Urinary bladder (tissue), 4 donors: ENCODE results near the gene SARDH. TPM values are rescaled to one million over a fixed set of nuclear protein-coding genes. Genes with fewer than 3 reads are reported as not detected.

Experiments used
- DNase-seq: peaks from one replicate; pipeline ENCODE4 v3.0.0-alpha.2; 2015; ENCODE audit errors: extremely low spot score
- H3K27ac ChIP-seq: one replicate; pipeline ENCODE4 v1.5.1; 2013; ENCODE audit warnings: low read depth, mild to moderate bottlenecking, moderate library complexity
- H3K36me3 ChIP-seq: one replicate; pipeline ENCODE4 v1.6.1; 2013; ENCODE audit warnings: mild to moderate bottlenecking, moderate library complexity; ENCODE audit not compliant: insufficient read depth
- H3K4me1 ChIP-seq: one replicate; pipeline ENCODE4 v1.6.1; 2013; ENCODE audit warnings: mild to moderate bottlenecking, moderate library complexity; ENCODE audit not compliant: insufficient read depth
- H3K4me3 ChIP-seq: one replicate; pipeline ENCODE4 v1.5.1; 2013; ENCODE audit warnings: low read depth, low read length
- WGBS: extraction: QIAGEN DNeasy Blood & Tissue Kit; methylation state at CpG from one replicate; pipeline ENCODE4 v1.1.7; 2013; 5-methylcytosine and 5-hydroxymethylcytosine counted together
- polyA plus RNA-seq: library from polyadenylated mRNA; stranded (reverse); fragments of 200-250 nt; gene quantifications from one replicate; pipeline ENCODE4 v1.2.3, GENCODE V29; 2013
- total RNA-seq: library from RNA; depleted of rRNA; stranded (reverse); fragments of >200 nt; gene quantifications from one replicate; pipeline ENCODE4 v1.2.3, GENCODE V29; 2014
- donor health status: healthy with polysubstance abuse.
- donor health status: healthy.

SARDH gene
- total and polyA plus RNA-seq, 2 donors, result 1.5 to 4.9 TPM

- DNase-seq, result no peak
- 82% methylated on average over 23 of the region's 23 CpGs for WGBS
- no peak overlapping the region for H3K4me3 ChIP-seq
- H3K36me3 ChIP-seq, result no peaks in the 10 kb centered on the region
- H3K4me1 ChIP-seq, result no peaks in the 10 kb centered on the region
- H3K27ac ChIP-seq, result no peak overlapping the region
Observed at GRCh38 chr9:133643978-133644760, 94.0 kb downstream of the SARDH start.

GRCh38 chr9:133643362-133643755 lies 94.8 kb downstream of the SARDH start:
- no peak overlapping the region for H3K27ac ChIP-seq
- no peaks in the 10 kb centered on the region for H3K4me1 ChIP-seq
- 91% methylated on average over 20 of the region's 20 CpGs for WGBS
- no peak for DNase-seq
- H3K36me3 ChIP-seq, result no peaks in the 10 kb centered on the region
- no peak overlapping the region for H3K4me3 ChIP-seq

- H3K27ac ChIP-seq, result no peak overlapping the region
- 75% methylated on average over 16 of the region's 16 CpGs for WGBS
- no peaks in the 10 kb centered on the region for H3K4me1 ChIP-seq
- no peak for DNase-seq
- no peak overlapping the region for H3K4me3 ChIP-seq
- no peaks in the 10 kb centered on the region for H3K36me3 ChIP-seq
Observed at GRCh38 chr9:133642708-133643361, 95.3 kb downstream of the SARDH start.

GRCh38 chr9:133641861-133642595 lies 96.1 kb downstream of the SARDH start:
- Histone ChIP-seq H3K36me3 (no peaks in the 10 kb centered on the region), H3K4me3 (no peak overlapping the region), H3K27ac (no peak overlapping the region), H3K4me1 (no peaks in the 10 kb centered on the region)
- DNase-seq, result no peak
- 90% methylated on average over 25 of the region's 25 CpGs for WGBS

GRCh38 chr9:133641396-133641655 lies 96.8 kb downstream of the SARDH start:
- 83% methylated on average over 7 of the region's 7 CpGs for WGBS
- Histone ChIP-seq H3K4me3 (no peak overlapping the region), H3K27ac (no peak overlapping the region), H3K36me3 (no peaks in the 10 kb centered on the region), H3K4me1 (no peaks in the 10 kb centered on the region)
- DNase-seq, result no peak

GRCh38 chr9:133640580-133641395 lies 97.4 kb downstream of the SARDH start:
- no peaks in the 10 kb centered on the region for H3K36me3 ChIP-seq
- 80% methylated on average over 13 of the region's 13 CpGs for WGBS
- no peak overlapping the region for H3K4me3 ChIP-seq
- no peak overlapping the region for H3K27ac ChIP-seq
- no peak for DNase-seq
- H3K4me1 ChIP-seq, result no peaks in the 10 kb centered on the region

GRCh38 chr9:133640160-133640559 lies 98.0 kb downstream of the SARDH start:
- no peak overlapping the region for H3K27ac ChIP-seq
- H3K4me3 ChIP-seq, result no peak overlapping the region
- H3K36me3 ChIP-seq, result no peaks in the 10 kb centered on the region
- no peaks in the 10 kb centered on the region for H3K4me1 ChIP-seq
- DNase-seq, result no peak
- 89% methylated on average over 7 of the region's 7 CpGs for WGBS

GRCh38 chr9:133639613-133640012 lies 98.5 kb downstream of the SARDH start:
- 91% methylated on average over 8 of the region's 8 CpGs for WGBS
- no peaks in the 10 kb centered on the region for H3K36me3 ChIP-seq
- H3K4me3 ChIP-seq, result no peak overlapping the region
- H3K4me1 ChIP-seq, result no peaks in the 10 kb centered on the region
- no peak for DNase-seq
- H3K27ac ChIP-seq, result no peak overlapping the region

- Histone ChIP-seq H3K27ac (no peak overlapping the region), H3K4me3 (no peak overlapping the region), H3K36me3 (no peaks in the 10 kb centered on the region), H3K4me1 (no peaks in the 10 kb centered on the region)
- 87% methylated on average over 8 of the region's 8 CpGs for WGBS
- DNase-seq, result no peak
Observed at GRCh38 chr9:133638711-133639110, 99.4 kb downstream of the SARDH start.

GRCh38 chr9:133638076-133638475 lies 100.1 kb downstream of the SARDH start:
- H3K27ac ChIP-seq, result no peak overlapping the region
- H3K4me1 ChIP-seq, result no peaks in the 10 kb centered on the region
- no peaks in the 10 kb centered on the region for H3K36me3 ChIP-seq
- no peak overlapping the region for H3K4me3 ChIP-seq
- 64% methylated on average over 8 of the region's 8 CpGs for WGBS
- DNase-seq, result no peak

GRCh38 chr9:133637451-133638055 lies 100.6 kb downstream of the SARDH start:
- Histone ChIP-seq H3K4me1 (no peaks in the 10 kb centered on the region), H3K27ac (no peak overlapping the region), H3K36me3 (no peaks in the 10 kb centered on the region), H3K4me3 (no peak overlapping the region)
- DNase-seq, result no peak
- 69% methylated on average over 12 of the region's 12 CpGs for WGBS

- Histone ChIP-seq H3K4me1 (no peaks in the 10 kb centered on the region), H3K27ac (no peak overlapping the region), H3K4me3 (no peak overlapping the region), H3K36me3 (no peaks in the 10 kb centered on the region)
- 84% methylated on average over 12 of the region's 12 CpGs for WGBS
- no peak for DNase-seq
Observed at GRCh38 chr9:133636902-133637301, 101.2 kb downstream of the SARDH start.
